Measurements from ENCODE around the gene EPB42. TPM values are rescaled to one million over a fixed set of nuclear protein-coding genes. Genes with fewer than 3 reads are reported as not detected.

Gene EPB42
- total and polyA plus RNA-seq, 2 of the 4 experiments (the other 2 are of a cell fraction): not detected

- no peaks in the 10 kb centered on the region for H3K4me1 ChIP-seq (ENCODE audit: control insufficient read depth, insufficient read depth, low read length)
- no peaks in the 10 kb centered on the region for H3K36me3 ChIP-seq (ENCODE audit: control insufficient read depth, insufficient read depth, low read length)
- ATAC-seq (ENCODE audit: low read depth) (no peak), DNase-seq (no peak)
- H3K56ac ChIP-seq (ENCODE audit: extremely low read depth, insufficient read depth, low read length): no peak overlapping the region
- TF ChIP-seq CTCF (conservative IDR thresholded peaks at IDR 0.05; ENCODE audit: low read depth, low read length) (no peak), USF2 (IDR thresholded peaks at IDR 0.05; ENCODE audit: low read depth, low read length) (no peak), RFX5 (IDR thresholded peaks at IDR 0.05; ENCODE audit: low read depth, low read length) (no peak), NFE2L2 (IDR thresholded peaks at IDR 0.05; ENCODE audit: low read depth, low read length) (no peak), CEBPB (IDR thresholded peaks at IDR 0.05; ENCODE audit: low read depth, low read length) (no peak), CHD1 (IDR thresholded peaks at IDR 0.05; ENCODE audit: low read depth, low read length) (no peak), POLR2A (IDR thresholded peaks at IDR 0.05; ENCODE audit: low read depth, low read length) (no peak), SMC3 (IDR thresholded peaks at IDR 0.05; ENCODE audit: low read depth, low read length) (no peak), MXI1 (IDR thresholded peaks at IDR 0.05; ENCODE audit: borderline replicate concordance, low read depth, low read length) (no peak), RAD21 (IDR thresholded peaks at IDR 0.05; ENCODE audit: low read length) (no peak), MAZ (IDR thresholded peaks at IDR 0.05; ENCODE audit: borderline replicate concordance, low read depth, low read length) (no peak), ELK1 (IDR thresholded peaks at IDR 0.05; ENCODE audit: borderline replicate concordance, low read depth, low read length) (no peak)
- in situ Hi-C loops (cut with MboI; ENCODE audit: low sequenced_read_pairs): no loop called here
- H2AK9ac ChIP-seq (replicated peaks; ENCODE audit: low read depth, low read length, poor library complexity): no peak overlapping the region
- H3K27me3 ChIP-seq (ENCODE audit: control insufficient read depth, insufficient read depth, low read length): peaks cover 46% of the 10 kb centered on the region
- H4K5ac ChIP-seq (ENCODE audit: low read depth, low read length): no peak overlapping the region
- H3K18ac ChIP-seq (ENCODE audit: low read depth, low read length): no peak overlapping the region
- H2BK5ac ChIP-seq (ENCODE audit: low read depth, low read length, poor library complexity, severe bottlenecking): no peak overlapping the region
- no peak overlapping the region for H3K4me2 ChIP-seq (ENCODE audit: low read depth, low read length)
- 52% methylated on average over 3 of the region's 5 CpGs; no CpG with 5 or more reads in 1 of the 2 experiments for WGBS, 2 experiments (ENCODE audit: extremely low coverage in 2 of 2, insufficient read length in 1 of 2)
- no peak overlapping the region for H3K23ac ChIP-seq (ENCODE audit: low read depth, low read length)
- no peak overlapping the region for H4K91ac ChIP-seq (ENCODE audit: insufficient read depth, low read depth, low read length)
- no peak overlapping the region for H2BK15ac ChIP-seq (ENCODE audit: low read depth, low read length)
- no peak overlapping the region for H2AK5ac ChIP-seq (ENCODE audit: low read depth, low read length)
- no peak overlapping the region for H2BK20ac ChIP-seq (ENCODE audit: low read depth, low read length)
- H3K4ac ChIP-seq (ENCODE audit: low read depth, low read length): no peak overlapping the region
- H4K8ac ChIP-seq (ENCODE audit: low read depth in 2 of 2, low read length in 2 of 2): no peak overlapping the region
- H3K9ac ChIP-seq (ENCODE audit: low read depth, low read length): no peak overlapping the region
- H4K20me1 ChIP-seq (ENCODE audit: insufficient read depth, low read length): no peaks in the 10 kb centered on the region
- peaks cover 2% of the 10 kb centered on the region; the same call in 1 of the 2 replicates for H3K9me3 ChIP-seq (ENCODE audit: control insufficient read depth, insufficient read depth, low read length)
- no peak overlapping the region for H3K4me3 ChIP-seq (ENCODE audit: insufficient read depth, low read depth, low read length)
- no peak overlapping the region for H3K27ac ChIP-seq (ENCODE audit: insufficient read depth, low read length)
- BruUV-seq (replicated peaks): no TSS peak
- intact Hi-C loops (cut with micrococcal nuclease): no loop called here
- no peak overlapping the region for H2BK120ac ChIP-seq (ENCODE audit: low read depth, low read length)
- no peak overlapping the region for H3K14ac ChIP-seq (replicated peaks; ENCODE audit: low read depth, low read length)
- CTCF ChIA-PET: no interaction called here
- dilution Hi-C loops (cut with HindIII; ENCODE audit: low sequenced_read_pairs, unreplicated experiment): no loop called here
- no peaks in the 10 kb centered on the region for H3K79me1 ChIP-seq (ENCODE audit: low read depth in 1 of 2, low read length in 2 of 2)
- POLR2A ChIA-PET (ENCODE audit: unreplicated experiment): no interaction called here
- H2AFZ ChIP-seq (replicated peaks; ENCODE audit: low read length, poor library complexity): no peak overlapping the region
- 0 out of 2 replicates have a peak, but pooled peaks cover 2% of the 10 kb centered on the region for H3K9me1 ChIP-seq (ENCODE audit: insufficient read depth, low read length)
Measured at GRCh38 chr15:43270113-43270665, 49.4 kb upstream of the EPB42 start.

All from IMR-90 (cell line).